Right lobe of liver (tissue), 4 donors: ENCODE data around the gene SMIM43.

Source experiments
- POLR2A ChIP-seq: fragments of 450-650 bp; IDR thresholded peaks from one replicate; pipeline ENCODE4 v1.6.1; 2017; ENCODE audit warnings: antibody characterized with exemption, mild to moderate bottlenecking
- TF ChIP-seq, protein P1 (sequence below), 4 donors: fragments of 200-600 bp in 3 of 4; fragments of 450-650 bp in 1 of 4; IDR thresholded peaks; one replicate each; pipeline versions ENCODE4 v1.5.1 to v1.8.0; 2016 to 2022; ENCODE audit warnings: antibody characterized with exemption in 4 of 4, mild to moderate bottlenecking in 2 of 4
- donor health status: DM: no; HTN: no; CAD: no.
- donor health status: DM: no; HTN: no; CAD: no.
- donor health status: DM: no; HTN: yes; CAD: no.

DNA sequence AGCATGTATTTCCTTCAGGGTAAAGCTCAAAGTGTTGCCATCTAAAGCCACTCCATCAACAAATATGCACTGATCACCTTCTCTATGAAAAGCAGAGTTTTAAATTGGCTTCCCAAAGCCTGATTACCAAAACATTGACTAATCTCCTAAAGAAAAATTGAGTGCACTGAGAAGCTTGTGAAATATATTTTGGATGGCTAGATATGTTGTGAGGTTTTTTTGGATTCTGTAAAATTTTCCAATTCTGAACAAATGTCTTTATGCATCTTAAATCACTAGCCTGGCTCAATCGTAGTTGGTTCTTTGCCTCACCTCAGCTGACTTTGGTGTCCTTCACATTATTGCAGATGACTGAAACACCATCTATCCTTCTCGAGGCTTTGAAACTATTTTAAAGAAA is 21.3 kb upstream of the SMIM43 start:
- TF ChIP-seq, protein P1, sequence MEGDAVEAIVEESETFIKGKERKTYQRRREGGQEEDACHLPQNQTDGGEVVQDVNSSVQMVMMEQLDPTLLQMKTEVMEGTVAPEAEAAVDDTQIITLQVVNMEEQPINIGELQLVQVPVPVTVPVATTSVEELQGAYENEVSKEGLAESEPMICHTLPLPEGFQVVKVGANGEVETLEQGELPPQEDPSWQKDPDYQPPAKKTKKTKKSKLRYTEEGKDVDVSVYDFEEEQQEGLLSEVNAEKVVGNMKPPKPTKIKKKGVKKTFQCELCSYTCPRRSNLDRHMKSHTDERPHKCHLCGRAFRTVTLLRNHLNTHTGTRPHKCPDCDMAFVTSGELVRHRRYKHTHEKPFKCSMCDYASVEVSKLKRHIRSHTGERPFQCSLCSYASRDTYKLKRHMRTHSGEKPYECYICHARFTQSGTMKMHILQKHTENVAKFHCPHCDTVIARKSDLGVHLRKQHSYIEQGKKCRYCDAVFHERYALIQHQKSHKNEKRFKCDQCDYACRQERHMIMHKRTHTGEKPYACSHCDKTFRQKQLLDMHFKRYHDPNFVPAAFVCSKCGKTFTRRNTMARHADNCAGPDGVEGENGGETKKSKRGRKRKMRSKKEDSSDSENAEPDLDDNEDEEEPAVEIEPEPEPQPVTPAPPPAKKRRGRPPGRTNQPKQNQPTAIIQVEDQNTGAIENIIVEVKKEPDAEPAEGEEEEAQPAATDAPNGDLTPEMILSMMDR (IDR thresholded peaks at IDR 0.05) = no peak
- no peak for TF ChIP-seq POLR2A
